Measurements from ENCODE around the gene NLRP5.
"Not testable (repeated sequence)": the region's sequence is repeated elsewhere in the genome, so short reads cannot be mapped to it uniquely, and the experiment has no call there.

The NLRP5 gene

GRCh38 chr19:55986487-55986886 lies at the start of gene NLRP5:
NLRP5 (plus strand) TSS chr19:55986775.
- DNase-seq (ENCODE audit: low spot score): no peak

- no peak for DNase-seq (ENCODE audit: low spot score)
These were observed 47.4 kb upstream of the NLRP5 start for GRCh38 chr19:55939206-55939605.

GRCh38 chr19:55940306-55940705 lies 46.3 kb upstream of the NLRP5 start:
- DNase-seq (ENCODE audit: low spot score): no peak

GRCh38 chr19:55947532-55947931 lies 39.0 kb upstream of the NLRP5 start, which contains the start of gene NLRP8:
NLRP8 (plus strand) TSS chr19:55947832.
- no peak for DNase-seq (ENCODE audit: low spot score)

- DNase-seq (ENCODE audit: low spot score): not testable (repeated sequence)
These were observed 36.0 kb upstream of the NLRP5 start for GRCh38 chr19:55950566-55950965.

- DNase-seq (ENCODE audit: low spot score): no peak
These were observed 30.1 kb upstream of the NLRP5 start for GRCh38 chr19:55956431-55956830.

GRCh38 chr19:55958356-55958755 lies 28.2 kb upstream of the NLRP5 start:
- no peak for DNase-seq (ENCODE audit: low spot score)

GRCh38 chr19:55959996-55960675 lies 26.4 kb upstream of the NLRP5 start:
- no peak for DNase-seq (ENCODE audit: low spot score)

GRCh38 chr19:55962186-55962585 lies 24.4 kb upstream of the NLRP5 start:
- DNase-seq (ENCODE audit: low spot score): no peak

- DNase-seq (ENCODE audit: low spot score): no peak
These were observed 12.6 kb upstream of the NLRP5 start for GRCh38 chr19:55973982-55974381.

GRCh38 chr19:55980415-55980814 lies 6.2 kb upstream of the NLRP5 start:
- DNase-seq (ENCODE audit: low spot score): no peak

GRCh38 chr19:55985254-55985653 lies 1.3 kb upstream of the NLRP5 start:
- no peak for DNase-seq (ENCODE audit: low spot score)

- no peak for DNase-seq (ENCODE audit: low spot score)
These were observed 4.3 kb downstream of the NLRP5 start for GRCh38 chr19:55990831-55991230.

GRCh38 chr19:55993492-55993891 lies 6.9 kb downstream of the NLRP5 start:
- DNase-seq (ENCODE audit: low spot score): no peak

GRCh38 chr19:56014765-56015164 lies 28.2 kb downstream of the NLRP5 start:
- no peak for DNase-seq (ENCODE audit: low spot score)

GRCh38 chr19:56015756-56016155 lies 29.2 kb downstream of the NLRP5 start:
- no peak for DNase-seq (ENCODE audit: low spot score)

- DNase-seq (ENCODE audit: low spot score): not testable (repeated sequence)
These were observed 32.8 kb downstream of the NLRP5 start for GRCh38 chr19:56019325-56019724.

GRCh38 chr19:56020355-56020975 lies 33.9 kb downstream of the NLRP5 start:
- not testable (repeated sequence) for DNase-seq (ENCODE audit: low spot score)

- no peak for DNase-seq (ENCODE audit: low spot score)
These were observed 40.2 kb downstream of the NLRP5 start for GRCh38 chr19:56026769-56027168.

GRCh38 chr19:56053596-56053995 lies 67.0 kb downstream of the NLRP5 start:
- DNase-seq (ENCODE audit: low spot score): no peak

- DNase-seq (ENCODE audit: low spot score): no peak
These were observed 79.8 kb downstream of the NLRP5 start for GRCh38 chr19:56066152-56067023.

- no peak for DNase-seq (ENCODE audit: low spot score)
These were observed 83.1 kb downstream of the NLRP5 start for GRCh38 chr19:56069642-56070041.

GRCh38 chr19:56071151-56071550 lies 84.6 kb downstream of the NLRP5 start:
- DNase-seq (ENCODE audit: low spot score): no peak

All from putamen (tissue), 1 donor.